GM12872 (cell line): ENCODE data around the gene MIEF2.

ENCODE experiments used
- CTCF ChIP-seq: IDR thresholded peaks from 3 replicates; pipeline ENCODE4 v1.5.1; 2011; ENCODE audit warnings: low read depth, mild to moderate bottlenecking, low read length, moderate library complexity; ENCODE audit not compliant: insufficient read depth

The MIEF2 gene

GRCh38 chr17:18254888-18255649 is 5.4 kb upstream of the MIEF2 start:
- no peak for TF ChIP-seq CTCF

- TF ChIP-seq CTCF: no peak
These were observed 4.1 kb upstream of the MIEF2 start for GRCh38 chr17:18256351-18256750.

GRCh38 chr17:18256776-18257175 is 3.7 kb upstream of the MIEF2 start:
- TF ChIP-seq CTCF: no peak

GRCh38 chr17:18257268-18257981 is 3.0 kb upstream of the MIEF2 start:
- no peak for TF ChIP-seq CTCF

GRCh38 chr17:18257982-18258355 is 2.5 kb upstream of the MIEF2 start:
- no peak for TF ChIP-seq CTCF

- no peak for TF ChIP-seq CTCF
These were observed 2.0 kb upstream of the MIEF2 start, which contains the start of gene FLII for GRCh38 chr17:18258356-18259038. Gene FLII (minus strand): TSS chr17:18258738. CDS start chr17:18258690, 48 bp downstream.

- no peak for TF ChIP-seq CTCF
These were observed 686 bp upstream of the MIEF2 start for GRCh38 chr17:18259621-18260331.
